CD4-positive, CD25-positive, alpha-beta regulatory T cell (primary cell): Measurements from ENCODE around the gene MYO18A. TPM values are rescaled to one million over a fixed set of nuclear protein-coding genes. Genes with fewer than 3 reads are reported as not detected.

Source experiments
- ATAC-seq, 2 donors: fragments of 150-1000 bp; cut with Tn5 transposase; one replicate each; pipeline ENCODE4 v1.10.0; 2021; ENCODE audit warnings: low read depth in 2 of 2, moderate number of reproducible peaks in 2 of 2, moderate library complexity in 1 of 2
- DNase-seq, 3 donors: peaks; one replicate each; pipeline versions ENCODE4 v3.0.0 to v3.0.0-alpha.2; 2012 to 2022; ENCODE audit warnings: mixed read lengths in 1 of 3
- H3K27ac ChIP-seq: one replicate; pipeline ENCODE4 v1.7.0; 2013; ENCODE audit warnings: mild to moderate bottlenecking, low read length; ENCODE audit not compliant: insufficient read depth, poor library complexity, severe bottlenecking
- H3K27me3 ChIP-seq: one replicate; pipeline ENCODE4 v1.7.0; 2013; ENCODE audit warnings: low read length; ENCODE audit not compliant: control insufficient read depth, insufficient read depth
- H3K36me3 ChIP-seq: one replicate; pipeline ENCODE4 v1.7.0; 2013; ENCODE audit warnings: mild to moderate bottlenecking, low read length, moderate library complexity; ENCODE audit not compliant: control insufficient read depth, insufficient read depth
- H3K4me1 ChIP-seq: 2 replicates; pipeline ENCODE4 v1.7.0; 2013; ENCODE audit warnings: mild to moderate bottlenecking, low read length; ENCODE audit not compliant: insufficient read depth, control insufficient read depth, poor library complexity, severe bottlenecking
- H3K4me3 ChIP-seq: one replicate; pipeline ENCODE4 v1.7.0; 2013; ENCODE audit warnings: low read depth, mild to moderate bottlenecking, low read length, moderate library complexity
- H3K9me3 ChIP-seq, 2 experiments: 1 replicate in 1 of 2; 2 replicates in 1 of 2; pipeline ENCODE4 v1.7.0; 2013; ENCODE audit warnings: low read length in 2 of 2, mild to moderate bottlenecking in 1 of 2, moderate library complexity in 1 of 2; ENCODE audit not compliant: control insufficient read depth in 2 of 2
- H3K27ac Mint-ChIP-seq, 3 donors: one replicate each; pipeline ENCODE4 v1.8.0; 2020 to 2022; ENCODE audit warnings: mild to moderate bottlenecking in 3 of 3, mixed read lengths in 3 of 3, moderate library complexity in 2 of 3
- H3K27me3 Mint-ChIP-seq: one replicate; pipeline ENCODE4 v1.8.0; 2022; ENCODE audit warnings: mild to moderate bottlenecking, mixed read lengths
- H3K36me3 Mint-ChIP-seq: one replicate; pipeline ENCODE4 v1.8.0; 2020; ENCODE audit warnings: mixed read lengths
- H3K4me1 Mint-ChIP-seq, 4 donors: one replicate each; pipeline ENCODE4 v1.8.0; 2020 to 2022; ENCODE audit warnings: mixed read lengths in 4 of 4, mild to moderate bottlenecking in 1 of 4
- H3K4me3 Mint-ChIP-seq, 4 donors: one replicate each; pipeline ENCODE4 v1.8.0; 2020 to 2022; ENCODE audit warnings: mild to moderate bottlenecking in 4 of 4, mixed read lengths in 4 of 4, moderate library complexity in 3 of 4
- H3K9me3 Mint-ChIP-seq, 7 donors: one replicate each; pipeline ENCODE4 v1.8.0; 2020 to 2022; ENCODE audit warnings: mixed read lengths in 7 of 7, mild to moderate bottlenecking in 3 of 7, moderate library complexity in 2 of 7
- polyA plus RNA-seq, 4 donors: library from polyadenylated mRNA; unstranded; fragments of 300-500 nt; fragmentation: Illumina TruSeq; gene quantifications; one replicate each; pipeline ENCODE4 v1.2.3, GENCODE V29; 2021
- total RNA-seq: library from RNA; stranded (reverse); gene quantifications from one replicate; pipeline ENCODE4 v1.2.3, GENCODE V29; 2022

Gene MYO18A
- total and polyA plus RNA-seq, 5 donors from 2014 or later = 16.8 to 193 (median 21.0) TPM

- Histone ChIP-seq H3K27ac (no peak overlapping the region), H3K9me3 (no peaks in the 10 kb centered on the region), H3K27me3 (no peaks in the 10 kb centered on the region), H3K4me3 (no peak overlapping the region), H3K4me1 (no peaks in the 10 kb centered on the region), H3K36me3 (peaks cover 6% of the 10 kb centered on the region)
- DNase-seq (peak in 1 of 3 donors; percentile 8), ATAC-seq (no peak)
- H3K9me3 Mint-ChIP-seq = peaks cover 0 to 2% (median 0%) of the 10 kb centered on the region in 7 donors
- no peaks in the 10 kb centered on the region for H3K36me3 Mint-ChIP-seq
- peaks cover 0 to 4% (median 2%) of the 10 kb centered on the region in 4 donors for H3K4me1 Mint-ChIP-seq
- peak overlapping the region in 1 of 3 donors; percentile 38 for H3K27ac Mint-ChIP-seq
- H3K27me3 Mint-ChIP-seq = no peaks in the 10 kb centered on the region
- no peak overlapping the region for H3K4me3 Mint-ChIP-seq
These were observed 110.6 kb downstream of the MYO18A start for GRCh38 chr17:29069526-29070041.

GRCh38 chr17:29068818-29069217 lies 111.4 kb downstream of the MYO18A start:
- H3K36me3 Mint-ChIP-seq = no peaks in the 10 kb centered on the region
- H3K4me1 Mint-ChIP-seq = peaks cover 0 to 4% (median 2%) of the 10 kb centered on the region in 4 donors
- no peak overlapping the region for H3K4me3 Mint-ChIP-seq
- peaks cover 0 to 2% (median 0%) of the 10 kb centered on the region in 7 donors for H3K9me3 Mint-ChIP-seq
- no peaks in the 10 kb centered on the region for H3K27me3 ChIP-seq
- H3K27ac ChIP-seq = no peak overlapping the region
- no peaks in the 10 kb centered on the region for H3K9me3 ChIP-seq
- no peaks in the 10 kb centered on the region for H3K4me1 ChIP-seq
- DNase-seq (no peak), ATAC-seq (no peak)
- H3K36me3 ChIP-seq = no peaks in the 10 kb centered on the region
- no peak overlapping the region for H3K4me3 ChIP-seq
- H3K27ac Mint-ChIP-seq = no peak overlapping the region
- H3K27me3 Mint-ChIP-seq = no peaks in the 10 kb centered on the region

- H3K36me3 ChIP-seq = no peaks in the 10 kb centered on the region
- Mint-ChIP-seq H3K4me1 (peaks cover 0 to 4% (median 0%) of the 10 kb centered on the region in 4 donors), H3K27me3 (peaks cover 5% of the 10 kb centered on the region), H3K27ac (no peak overlapping the region), H3K36me3 (no peaks in the 10 kb centered on the region), H3K4me3 (no peak overlapping the region), H3K9me3 (peaks cover 0 to 1% (median 0%) of the 10 kb centered on the region in 7 donors)
- DNase-seq (no peak), ATAC-seq (no peak)
- H3K4me1 ChIP-seq = no peaks in the 10 kb centered on the region
- no peak overlapping the region for H3K4me3 ChIP-seq
- H3K9me3 ChIP-seq = no peaks in the 10 kb centered on the region
- no peaks in the 10 kb centered on the region for H3K27me3 ChIP-seq
- H3K27ac ChIP-seq = no peak overlapping the region
These were observed 113.6 kb downstream of the MYO18A start for GRCh38 chr17:29066606-29067005.

- no peak overlapping the region for H3K4me3 Mint-ChIP-seq
These were observed 114.2 kb downstream of the MYO18A start for GRCh38 chr17:29066047-29066446.

GRCh38 chr17:29063992-29064391 lies 116.2 kb downstream of the MYO18A start:
- no peaks in the 10 kb centered on the region for H3K36me3 ChIP-seq
- H3K27ac Mint-ChIP-seq = no peak overlapping the region

More at GRCh38 chr17:29066047-29066446, 114.2 kb downstream of the MYO18A start:
- Mint-ChIP-seq H3K4me1 (peaks cover 0 to 4% (median 0%) of the 10 kb centered on the region in 4 donors), H3K27ac (no peak overlapping the region), H3K27me3 (peaks cover 5% of the 10 kb centered on the region), H3K36me3 (no peaks in the 10 kb centered on the region), H3K9me3 (peaks cover 0 to 1% (median 0%) of the 10 kb centered on the region in 7 donors)
- H3K9me3 ChIP-seq = no peaks in the 10 kb centered on the region
- H3K27me3 ChIP-seq = no peaks in the 10 kb centered on the region
- H3K4me1 ChIP-seq = no peaks in the 10 kb centered on the region
- H3K4me3 ChIP-seq = no peak overlapping the region
- ATAC-seq (no peak), DNase-seq (no peak)
- H3K36me3 ChIP-seq = no peaks in the 10 kb centered on the region
- no peak overlapping the region for H3K27ac ChIP-seq

GRCh38 chr17:29062215-29062614 lies 118.0 kb downstream of the MYO18A start:
- DNase-seq = no peak
- ATAC-seq = no peak
- Histone ChIP-seq H3K4me3 (no peak overlapping the region), H3K9me3 (no peaks in the 10 kb centered on the region), H3K36me3 (no peaks in the 10 kb centered on the region), H3K4me1 (no peaks in the 10 kb centered on the region), H3K27me3 (no peaks in the 10 kb centered on the region), H3K27ac (no peak overlapping the region)
- Mint-ChIP-seq H3K4me1 (peaks cover 0 to 4% (median 0%) of the 10 kb centered on the region in 4 donors), H3K27me3 (peaks cover 5% of the 10 kb centered on the region), H3K36me3 (no peaks in the 10 kb centered on the region), H3K9me3 (peaks cover 0 to 1% (median 0%) of the 10 kb centered on the region in 7 donors), H3K27ac (no peak overlapping the region), H3K4me3 (no peak overlapping the region)

More at GRCh38 chr17:29063992-29064391, 116.2 kb downstream of the MYO18A start:
- Histone ChIP-seq H3K4me3 (no peak overlapping the region), H3K27me3 (no peaks in the 10 kb centered on the region), H3K9me3 (no peaks in the 10 kb centered on the region), H3K27ac (no peak overlapping the region), H3K4me1 (no peaks in the 10 kb centered on the region)
- peaks cover 5% of the 10 kb centered on the region for H3K27me3 Mint-ChIP-seq
- ATAC-seq = no peak
- DNase-seq = no peak
- no peaks in the 10 kb centered on the region for H3K36me3 Mint-ChIP-seq
- no peak overlapping the region for H3K4me3 Mint-ChIP-seq
- peaks cover 0 to 4% (median 2%) of the 10 kb centered on the region in 4 donors for H3K4me1 Mint-ChIP-seq
- peaks cover 0 to 1% (median 0%) of the 10 kb centered on the region in 7 donors for H3K9me3 Mint-ChIP-seq

GRCh38 chr17:29061036-29061435 lies 119.2 kb downstream of the MYO18A start:
- no peak overlapping the region for H3K27ac ChIP-seq
- no peaks in the 10 kb centered on the region for H3K27me3 ChIP-seq
- peak overlapping the region in 2 of 3 donors; percentile 26 to 82 for H3K27ac Mint-ChIP-seq
- H3K36me3 Mint-ChIP-seq = no peaks in the 10 kb centered on the region
- no peaks in the 10 kb centered on the region for H3K4me1 ChIP-seq
- no peaks in the 10 kb centered on the region for H3K36me3 ChIP-seq
- peaks cover 0 to 1% (median 0%) of the 10 kb centered on the region in 7 donors for H3K9me3 Mint-ChIP-seq
- H3K4me3 Mint-ChIP-seq = no peak overlapping the region
- H3K27me3 Mint-ChIP-seq = peaks cover 5% of the 10 kb centered on the region
- H3K4me1 Mint-ChIP-seq = peaks cover 0 to 4% (median 0%) of the 10 kb centered on the region in 4 donors
- no peaks in the 10 kb centered on the region for H3K9me3 ChIP-seq
- no peak for DNase-seq
- no peak for ATAC-seq
- H3K4me3 ChIP-seq = no peak overlapping the region

GRCh38 chr17:29060475-29060874 lies 119.7 kb downstream of the MYO18A start:
- no peaks in the 10 kb centered on the region for H3K9me3 ChIP-seq
- H3K27ac Mint-ChIP-seq = no peak overlapping the region
- H3K27me3 ChIP-seq = no peaks in the 10 kb centered on the region
- no peak for ATAC-seq
- no peaks in the 10 kb centered on the region for H3K36me3 ChIP-seq
- no peak for DNase-seq
- no peak overlapping the region for H3K4me3 Mint-ChIP-seq
- H3K27me3 Mint-ChIP-seq = peaks cover 5% of the 10 kb centered on the region
- no peaks in the 10 kb centered on the region for H3K36me3 Mint-ChIP-seq
- peaks cover 0 to 1% (median 0%) of the 10 kb centered on the region in 7 donors for H3K9me3 Mint-ChIP-seq
- no peak overlapping the region for H3K27ac ChIP-seq
- no peak overlapping the region for H3K4me3 ChIP-seq
- H3K4me1 Mint-ChIP-seq = peaks cover 0 to 4% (median 0%) of the 10 kb centered on the region in 4 donors
- no peaks in the 10 kb centered on the region for H3K4me1 ChIP-seq
